HCT116 (cell line): ENCODE data around the gene CELF1.

Source experiments
- EZH2phosphoT487 ChIP-seq: fragments of 200-600 bp; IDR thresholded peaks from 2 replicates; pipeline ENCODE4 v1.6.1; 2018; ENCODE audit warnings: antibody characterized with exemption, borderline replicate concordance
- POLR2A ChIP-seq: IDR thresholded peaks from 2 replicates; pipeline ENCODE4 v1.7.0; 2011; ENCODE audit warnings: borderline replicate concordance; ENCODE audit not compliant: insufficient read depth, insufficient read length; ENCODE audit errors: extremely low read depth
- POLR2AphosphoS5 ChIP-seq: IDR thresholded peaks from 2 replicates; pipeline ENCODE4 v1.6.1; 2011; ENCODE audit warnings: mild to moderate bottlenecking, low read depth, low read length, moderate library complexity
- SIN3A ChIP-seq: IDR thresholded peaks from 2 replicates; pipeline ENCODE4 v1.6.1; 2012; ENCODE audit warnings: low read depth
- TF ChIP-seq, protein P1 (sequence below), 3 experiments: fragments of 200-600 bp in 1 of 3; sonication (generic) in 1 of 3; IDR thresholded peaks in 2 of 3; conservative IDR thresholded peaks in 1 of 3; 2 replicates each; pipeline ENCODE4 v1.5.1; 2012 to 2017; ENCODE audit warnings: low read depth in 2 of 3, low read length in 2 of 3, antibody characterized with exemption in 1 of 3, borderline replicate concordance in 1 of 3, control low read depth in 1 of 3, mild to moderate bottlenecking in 1 of 3, mixed read lengths in 1 of 3, mixed run types in 1 of 3, moderate library complexity in 1 of 3; ENCODE audit not compliant: insufficient read depth in 1 of 3
- TF ChIP-seq, protein P2 (sequence below): IDR thresholded peaks from 2 replicates; pipeline ENCODE4 v1.6.1; 2012; ENCODE audit warnings: low read depth

DNA sequence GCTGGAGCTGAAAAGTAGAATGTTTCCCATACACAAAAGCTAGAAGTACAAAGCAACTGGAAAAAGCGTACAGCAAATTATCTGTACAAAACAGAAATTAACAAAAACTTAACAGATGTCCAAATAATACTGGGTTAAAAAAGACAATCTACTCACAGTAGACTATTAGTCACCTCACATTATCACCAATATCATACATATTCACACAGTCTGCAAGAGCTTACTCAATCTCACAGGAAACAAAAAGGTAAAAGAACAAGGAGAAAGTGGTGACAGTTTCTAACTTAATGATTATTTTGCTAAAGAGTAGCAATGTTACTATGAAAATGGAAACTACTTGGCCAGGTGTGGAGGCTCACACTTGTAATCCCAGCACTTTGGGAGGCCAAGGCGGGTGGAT is 11.9 kb downstream of the CELF1 start:
- TF ChIP-seq SIN3A (no peak), POLR2A (no peak), POLR2AphosphoS5 (no peak), EZH2phosphoT487 (no peak)
- TF ChIP-seq, protein P1, sequence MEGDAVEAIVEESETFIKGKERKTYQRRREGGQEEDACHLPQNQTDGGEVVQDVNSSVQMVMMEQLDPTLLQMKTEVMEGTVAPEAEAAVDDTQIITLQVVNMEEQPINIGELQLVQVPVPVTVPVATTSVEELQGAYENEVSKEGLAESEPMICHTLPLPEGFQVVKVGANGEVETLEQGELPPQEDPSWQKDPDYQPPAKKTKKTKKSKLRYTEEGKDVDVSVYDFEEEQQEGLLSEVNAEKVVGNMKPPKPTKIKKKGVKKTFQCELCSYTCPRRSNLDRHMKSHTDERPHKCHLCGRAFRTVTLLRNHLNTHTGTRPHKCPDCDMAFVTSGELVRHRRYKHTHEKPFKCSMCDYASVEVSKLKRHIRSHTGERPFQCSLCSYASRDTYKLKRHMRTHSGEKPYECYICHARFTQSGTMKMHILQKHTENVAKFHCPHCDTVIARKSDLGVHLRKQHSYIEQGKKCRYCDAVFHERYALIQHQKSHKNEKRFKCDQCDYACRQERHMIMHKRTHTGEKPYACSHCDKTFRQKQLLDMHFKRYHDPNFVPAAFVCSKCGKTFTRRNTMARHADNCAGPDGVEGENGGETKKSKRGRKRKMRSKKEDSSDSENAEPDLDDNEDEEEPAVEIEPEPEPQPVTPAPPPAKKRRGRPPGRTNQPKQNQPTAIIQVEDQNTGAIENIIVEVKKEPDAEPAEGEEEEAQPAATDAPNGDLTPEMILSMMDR (IDR thresholded peaks at IDR 0.05 in 2 of 3, conservative IDR thresholded peaks at IDR 0.05 in 1 of 3; ENCODE audit: borderline replicate concordance in 1 of 3, insufficient read depth in 1 of 3, low read depth in 2 of 3, low read length in 2 of 3) = no peak
- TF ChIP-seq, protein P2, sequence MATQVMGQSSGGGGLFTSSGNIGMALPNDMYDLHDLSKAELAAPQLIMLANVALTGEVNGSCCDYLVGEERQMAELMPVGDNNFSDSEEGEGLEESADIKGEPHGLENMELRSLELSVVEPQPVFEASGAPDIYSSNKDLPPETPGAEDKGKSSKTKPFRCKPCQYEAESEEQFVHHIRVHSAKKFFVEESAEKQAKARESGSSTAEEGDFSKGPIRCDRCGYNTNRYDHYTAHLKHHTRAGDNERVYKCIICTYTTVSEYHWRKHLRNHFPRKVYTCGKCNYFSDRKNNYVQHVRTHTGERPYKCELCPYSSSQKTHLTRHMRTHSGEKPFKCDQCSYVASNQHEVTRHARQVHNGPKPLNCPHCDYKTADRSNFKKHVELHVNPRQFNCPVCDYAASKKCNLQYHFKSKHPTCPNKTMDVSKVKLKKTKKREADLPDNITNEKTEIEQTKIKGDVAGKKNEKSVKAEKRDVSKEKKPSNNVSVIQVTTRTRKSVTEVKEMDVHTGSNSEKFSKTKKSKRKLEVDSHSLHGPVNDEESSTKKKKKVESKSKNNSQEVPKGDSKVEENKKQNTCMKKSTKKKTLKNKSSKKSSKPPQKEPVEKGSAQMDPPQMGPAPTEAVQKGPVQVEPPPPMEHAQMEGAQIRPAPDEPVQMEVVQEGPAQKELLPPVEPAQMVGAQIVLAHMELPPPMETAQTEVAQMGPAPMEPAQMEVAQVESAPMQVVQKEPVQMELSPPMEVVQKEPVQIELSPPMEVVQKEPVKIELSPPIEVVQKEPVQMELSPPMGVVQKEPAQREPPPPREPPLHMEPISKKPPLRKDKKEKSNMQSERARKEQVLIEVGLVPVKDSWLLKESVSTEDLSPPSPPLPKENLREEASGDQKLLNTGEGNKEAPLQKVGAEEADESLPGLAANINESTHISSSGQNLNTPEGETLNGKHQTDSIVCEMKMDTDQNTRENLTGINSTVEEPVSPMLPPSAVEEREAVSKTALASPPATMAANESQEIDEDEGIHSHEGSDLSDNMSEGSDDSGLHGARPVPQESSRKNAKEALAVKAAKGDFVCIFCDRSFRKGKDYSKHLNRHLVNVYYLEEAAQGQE = no peak
